Stimulated activated CD4-positive, alpha-beta T cell treated with anti-CD3 and anti-CD28 coated beads, Interleukin-4, amount 100 ng/mL, for 24 hours (primary cell): ENCODE results near the gene TIMM10B.

Experiments used
- DNase-seq: peaks from one replicate; pipeline ENCODE4 v3.0.0-alpha.2; 2020

Gene TIMM10B

GRCh38 chr11:6473451-6474412 lies 7.6 kb upstream of the TIMM10B start, which contains the start of gene TRIM3:
TRIM3 (minus strand) TSS chr11:6473941; CDS start chr11:6465695, 8,246 bp downstream.
- DNase-seq, result peak; percentile 61

DNA sequence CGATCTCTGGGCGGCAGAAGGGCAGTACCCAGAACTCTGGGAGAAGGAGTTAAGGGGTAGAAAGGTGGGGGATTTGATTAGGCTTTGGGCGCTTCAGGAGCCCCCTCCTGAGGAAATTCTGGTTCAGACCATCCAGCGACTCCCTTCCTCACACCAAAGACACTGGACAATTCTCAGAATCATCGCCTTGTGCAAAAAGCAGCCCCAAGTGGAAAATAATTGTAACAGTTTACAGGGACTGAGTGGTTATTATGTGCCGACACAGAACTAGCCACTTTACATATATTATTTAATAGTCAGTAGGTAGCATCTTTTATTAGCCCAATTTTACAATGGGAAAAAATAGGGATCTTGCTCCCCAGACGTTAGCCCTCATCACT lies 6.9 kb upstream of the TIMM10B start:
- no peak for DNase-seq

GRCh38 chr11:6474806-6475500 lies 6.3 kb upstream of the TIMM10B start:
- no peak for DNase-seq

GRCh38 chr11:6475936-6476335 lies 5.4 kb upstream of the TIMM10B start:
- DNase-seq, result no peak

- no peak for DNase-seq
Measured at GRCh38 chr11:6476571-6476970, 4.7 kb upstream of the TIMM10B start.

GRCh38 chr11:6480299-6480914 lies 894 bp upstream of the TIMM10B start:
- no peak for DNase-seq

DNA sequence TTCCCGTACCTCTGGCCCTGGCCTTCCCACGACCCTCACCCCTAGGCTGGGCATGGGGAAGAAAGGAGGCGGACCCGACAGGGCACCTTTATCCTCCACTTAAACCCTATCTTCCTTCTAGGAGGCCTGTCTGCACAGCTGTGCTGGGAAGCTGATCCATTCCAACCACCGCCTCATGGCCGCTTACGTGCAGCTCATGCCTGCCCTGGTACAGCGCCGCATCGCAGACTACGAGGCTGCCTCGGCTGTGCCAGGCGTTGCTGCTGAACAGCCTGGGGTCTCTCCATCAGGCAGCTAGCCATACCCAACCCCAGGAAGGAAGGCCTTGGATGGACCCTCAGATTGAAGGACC lies 599 bp downstream of the TIMM10B start:
- DNase-seq, result no peak

DNA sequence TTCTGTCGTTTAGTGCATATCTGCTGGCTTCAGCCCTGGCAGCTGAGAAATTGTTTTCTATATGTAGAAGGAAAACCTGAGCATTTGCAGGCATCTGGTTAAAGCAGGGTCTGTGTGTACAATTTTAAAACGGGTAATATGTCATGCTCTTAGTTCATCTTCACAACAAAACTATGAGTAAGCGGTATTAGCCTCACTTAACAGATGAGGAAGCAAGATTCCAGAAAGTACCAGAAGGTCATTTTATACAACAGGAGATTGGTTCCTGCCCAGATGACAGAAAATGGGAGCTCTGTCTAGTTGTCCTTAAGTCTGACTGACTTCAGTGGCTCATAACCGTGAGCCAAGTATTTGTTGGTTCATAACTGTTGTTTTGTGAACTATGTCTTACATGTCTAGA lies 1.1 kb downstream of the TIMM10B start:
- DNase-seq, result no peak

- no peak for DNase-seq
Measured at GRCh38 chr11:6483015-6483414, 1.7 kb downstream of the TIMM10B start.

DNA sequence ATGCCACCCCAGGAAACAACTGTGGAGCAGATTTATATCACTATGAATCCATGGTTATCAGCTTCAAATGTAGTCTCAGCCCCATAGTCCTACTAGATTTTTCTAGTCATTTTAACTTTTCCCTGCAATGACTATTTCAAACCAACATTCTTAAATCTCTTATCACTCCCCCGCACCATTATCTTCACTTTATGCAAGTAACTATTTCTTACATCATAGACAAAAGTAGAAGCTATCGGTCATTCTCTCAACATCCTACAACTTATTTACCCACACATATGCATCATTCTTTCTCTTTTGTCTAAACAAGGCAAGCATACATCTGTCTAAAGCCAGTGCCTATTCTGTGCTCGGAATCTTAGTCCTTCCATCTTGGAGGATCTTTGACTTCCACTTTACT lies 4.4 kb downstream of the TIMM10B start:
- no peak for DNase-seq

GRCh38 chr11:6486256-6486655 lies 5.0 kb downstream of the TIMM10B start:
- no peak for DNase-seq

GRCh38 chr11:6486938-6487337 lies 5.6 kb downstream of the TIMM10B start:
- DNase-seq, result no peak

DNA sequence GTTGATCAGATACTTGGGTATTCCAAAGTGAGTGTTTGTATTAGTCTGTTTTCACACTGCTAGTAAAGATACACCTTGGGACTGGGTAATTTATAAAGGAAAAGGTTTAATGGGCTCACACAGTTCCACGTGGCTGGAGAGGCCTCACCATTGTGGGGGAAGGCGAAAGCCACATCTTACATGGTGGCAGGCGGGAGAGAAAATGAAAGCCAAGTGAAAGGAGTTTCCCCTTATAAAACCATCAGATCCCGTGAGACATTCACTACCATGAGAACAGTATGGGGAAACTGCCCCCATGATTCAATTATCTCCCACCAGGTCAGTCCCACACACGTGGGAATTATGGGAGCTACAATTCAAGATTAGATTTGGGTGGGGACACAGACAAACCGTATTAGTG lies 7.0 kb downstream of the TIMM10B start:
- no peak for DNase-seq

GRCh38 chr11:6488821-6489220 lies 7.5 kb downstream of the TIMM10B start:
- DNase-seq, result no peak

GRCh38 chr11:6489306-6489705 lies 8.0 kb downstream of the TIMM10B start:
- DNase-seq, result no peak

- DNase-seq, result no peak
Measured at GRCh38 chr11:6497069-6497839, 16.0 kb downstream of the TIMM10B start, which contains the start of gene DNHD1. DNHD1 (plus strand) TSS chr11:6497280; CDS start chr11:6498216, 936 bp downstream.

DNA sequence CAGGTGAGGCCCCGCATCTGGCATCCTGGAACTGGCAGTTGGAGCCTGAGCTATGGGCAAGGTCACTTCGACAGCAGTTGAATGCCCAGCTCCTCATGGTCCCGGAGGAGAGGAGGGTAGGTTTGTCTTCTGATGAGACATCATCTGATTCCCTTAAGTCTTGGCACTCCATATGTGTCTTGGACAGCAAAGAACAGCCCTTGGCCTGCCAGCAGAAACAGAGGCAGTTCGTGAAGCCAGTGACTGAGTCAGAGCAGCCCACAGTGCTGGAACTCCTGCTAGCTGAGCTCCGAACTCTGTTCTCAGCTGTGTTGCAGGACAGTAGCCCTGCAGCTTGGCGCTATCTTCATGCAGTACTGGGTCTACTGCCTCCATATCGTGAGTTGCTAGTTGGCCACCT lies 16.8 kb downstream of the TIMM10B start:
- no peak for DNase-seq

DNA sequence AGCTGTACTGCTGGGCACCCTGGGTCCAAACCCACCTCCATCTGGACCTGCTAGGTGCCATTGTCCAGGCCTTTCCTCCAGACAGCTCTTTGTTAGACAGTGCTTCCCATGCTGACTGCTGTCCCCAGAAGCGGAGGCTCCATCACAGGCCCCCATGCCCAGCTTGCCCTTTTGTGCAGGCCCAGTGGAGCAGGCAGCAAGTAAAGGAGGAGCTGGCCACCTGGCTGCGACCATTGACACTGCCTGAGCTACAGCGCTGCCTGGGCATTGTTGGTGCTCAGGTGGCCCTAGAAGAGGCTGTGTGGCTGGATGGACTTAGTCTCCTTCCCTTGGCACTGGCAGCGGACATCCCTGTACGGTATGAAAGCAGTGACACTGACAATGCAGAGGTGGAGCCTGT lies 17.2 kb downstream of the TIMM10B start:
- DNase-seq, result no peak

DNA sequence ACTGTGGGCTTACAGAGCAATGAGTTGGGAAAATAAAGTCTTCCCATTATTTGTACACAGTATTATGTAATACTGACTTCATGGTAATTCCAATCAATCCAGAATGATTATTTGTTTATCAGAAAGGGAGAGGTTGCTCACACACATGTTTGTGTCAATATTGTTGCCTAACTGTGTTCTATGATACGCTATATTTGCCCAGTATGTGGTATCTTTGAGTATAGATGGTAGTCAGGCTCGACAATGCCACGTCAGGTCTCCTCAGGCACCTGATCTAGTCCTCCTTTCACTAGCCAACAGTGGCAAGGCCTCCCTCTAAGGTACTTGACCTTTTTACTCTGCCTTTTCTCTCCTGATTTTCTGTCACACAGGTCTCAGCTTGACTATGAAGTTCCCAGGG lies 21.1 kb downstream of the TIMM10B start:
- DNase-seq, result no peak

DNA sequence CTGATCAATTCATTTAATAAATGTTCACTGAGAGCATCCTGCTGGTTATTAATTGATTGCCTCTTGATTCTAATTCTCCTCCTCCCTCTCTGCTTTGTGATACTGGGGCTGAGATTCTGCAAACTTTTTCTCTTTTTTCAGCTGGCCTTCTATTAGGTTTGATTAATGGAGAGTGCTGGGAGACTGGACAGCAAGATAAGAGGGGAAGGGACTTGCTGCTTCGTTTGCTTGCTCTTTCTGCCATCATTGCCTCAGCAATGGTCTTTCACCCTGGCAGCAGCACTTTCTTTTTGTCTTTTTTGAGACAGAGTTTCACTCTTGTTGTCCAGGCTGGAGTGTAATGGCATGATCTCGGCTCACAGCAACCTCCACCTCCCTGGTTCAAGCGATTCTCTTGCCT lies 22.9 kb downstream of the TIMM10B start:
- DNase-seq, result no peak

- peak; percentile 12 for DNase-seq
Measured at GRCh38 chr11:6505577-6506240, 24.4 kb downstream of the TIMM10B start.

- no peak for DNase-seq
Measured at GRCh38 chr11:6516865-6517264, 35.6 kb downstream of the TIMM10B start.
